GM12878 (cell line): ENCODE results near the gene CETN3. TPM values are rescaled to one million over a fixed set of nuclear protein-coding genes. Genes with fewer than 3 reads are reported as not detected.

Experiments used
- ATAC-seq: fragments of 200-7000 bp; cut with Tn5 transposase; 3 replicates; pipeline ENCODE4 v1.9.1; 2020; ENCODE audit warnings: mild to moderate bottlenecking, moderate library complexity
- BruUV-seq: library from RNA; stranded (reverse); fragments of 400-500 nt; replicated peaks from 2 replicates; lab custom pipeline; 2021; lab: Mats Ljungman, UMichigan
- CTCF ChIA-PET: fragments of 300-600 bp; sonication (Branson Sonifier 250); formaldehyde crosslinking; extraction: SDS; loops from one replicate; lab custom pipeline; 2021; ENCODE audit warnings: inconsistent platforms; lab: Yijun Ruan, JAX
- POLR2A ChIA-PET: fragments of 350-600 bp; formaldehyde crosslinking; extraction: SDS; loops from one replicate; lab custom pipeline; 2021; ENCODE audit warnings: inconsistent platforms; lab: Charles Lee
- RAD21 ChIA-PET: fragments of 300-600 bp; sonication (Branson Sonifier 250); formaldehyde crosslinking; loops from one replicate; lab custom pipeline; 2023; ENCODE audit warnings: antibody characterized with exemption; ENCODE audit not compliant: unreplicated experiment; lab: Charles Lee
- SMC1A ChIA-PET: fragments of 300-600 bp; sonication (Branson Sonifier 250); formaldehyde crosslinking; loops from one replicate; lab custom pipeline; 2023; ENCODE audit not compliant: unreplicated experiment, uncharacterized antibody; lab: Charles Lee
- DNase-seq: peaks from one replicate; pipeline ENCODE4 v3.0.0-alpha.2; 2011; ENCODE audit warnings: low read depth, low spot score
- FAIRE-seq: peaks from 3 replicates; lab custom pipeline; 2011; peaks lifted over from hg19 to GRCh38; lab: Jason Lieb, UNC
- H2AFZ ChIP-seq: 2 replicates; pipeline ENCODE4 v1.6.0; 2011; ENCODE audit warnings: low read depth, low read length, control low read depth; ENCODE audit not compliant: control insufficient read depth
- H3K27ac ChIP-seq: 2 replicates; pipeline ENCODE4 v1.5.1; 2011; ENCODE audit warnings: control low read depth; ENCODE audit not compliant: control insufficient read depth, insufficient read depth
- H3K27me3 ChIP-seq, 2 experiments: replicated peaks in 1 of 2; 2 replicates each; pipeline versions ENCODE4 v1.6.0 to v1.6.1; 2011; ENCODE audit warnings: low read length in 1 of 2; ENCODE audit not compliant: control insufficient read depth in 2 of 2, insufficient read depth in 2 of 2
- H3K36me3 ChIP-seq, 2 experiments: 2 replicates each; pipeline ENCODE4 v1.5.1; 2011; ENCODE audit warnings: low read length in 1 of 2; ENCODE audit not compliant: control insufficient read depth in 2 of 2, insufficient read depth in 2 of 2
- H3K4me1 ChIP-seq: 2 replicates; pipeline ENCODE4 v1.6.1; 2011; ENCODE audit warnings: mild to moderate bottlenecking, low read length, moderate library complexity, mixed read lengths; ENCODE audit not compliant: control insufficient read depth, insufficient read depth
- H3K4me2 ChIP-seq: 2 replicates; pipeline ENCODE4 v1.6.0; 2011; ENCODE audit warnings: control low read depth; ENCODE audit not compliant: control insufficient read depth, insufficient read depth
- H3K4me3 ChIP-seq: fragments of 200-600 bp; sonication (generic); 2 replicates; pipeline ENCODE4 v1.5.1; 2016
- H3K79me2 ChIP-seq: 2 replicates; pipeline ENCODE4 v1.6.0; 2011; ENCODE audit warnings: low read length; ENCODE audit not compliant: control insufficient read depth, insufficient read depth
- H3K9ac ChIP-seq: 2 replicates; pipeline ENCODE4 v1.8.0; 2011; ENCODE audit warnings: low read length, control low read depth, mixed read lengths; ENCODE audit not compliant: control insufficient read depth, insufficient read depth
- H3K9me3 ChIP-seq: replicated peaks from 3 replicates; pipeline ENCODE4 v1.5.1; 2011; ENCODE audit warnings: mild to moderate bottlenecking, low read length; ENCODE audit not compliant: control insufficient read depth, insufficient read depth
- H4K20me1 ChIP-seq: 2 replicates; pipeline ENCODE4 v1.6.0; 2011; ENCODE audit not compliant: control insufficient read depth, insufficient read depth
- ELK1 ChIP-seq: IDR thresholded peaks from 2 replicates; pipeline ENCODE4 v1.6.1; 2012; ENCODE audit warnings: low read depth, low read length, improper control_type of control experiment
- JUNB ChIP-seq: IDR thresholded peaks from 2 replicates; pipeline ENCODE4 v1.6.1; 2016; ENCODE audit warnings: antibody characterized with exemption, mild to moderate bottlenecking
- MXI1 ChIP-seq: fragments of 150-350 bp; IDR thresholded peaks from 2 replicates; pipeline ENCODE4 v1.6.1; 2011; ENCODE audit warnings: low read depth, mild to moderate bottlenecking, inconsistent platforms, low read length, improper control_type of control experiment
- YY1 ChIP-seq: IDR thresholded peaks from 2 replicates; pipeline ENCODE4 v1.6.1; 2011; ENCODE audit warnings: low read depth, mild to moderate bottlenecking, low read length
- WGBS: methylation state at CpG from one replicate; pipeline ENCODE4 v1.1.6; 2016; ENCODE audit warnings: low lambda C conversion rate; ENCODE audit not compliant: insufficient replicate concordance, insufficient coverage; ENCODE audit errors: missing lambda C conversion rate; 5-methylcytosine and 5-hydroxymethylcytosine counted together
- in situ Hi-C: fragments of 300-500 bp; cut with MboI; formaldehyde crosslinking; loops from 9 replicates; pipeline ENCODE4 v1.14.3; 2018; ENCODE audit warnings: mixed read lengths
- intact Hi-C: fragments of 100-400 bp; cut with micrococcal nuclease; formaldehyde crosslinking; loops from one replicate; pipeline ENCODE4 v1.14.2; 2022; ENCODE audit not compliant: unreplicated experiment
- polyA plus RNA-seq, 11 experiments: library from polyadenylated mRNA; depleted of rRNA in 4 of 11; unstranded in 6 of 11; stranded (reverse) in 5 of 11; fragments of >200 nt; fragmentation: Nextera tagmentation in 4 of 11; fragmentation: Illumina TruSeq in 1 of 11; extraction: Ambion mirVana in 4 of 11; extraction: Trizol in 1 of 11; gene quantifications; 1 replicate in 1 of 11; 2 replicates in 10 of 11; pipeline versions ENCODE4 v1.2.1 to v1.2.3, GENCODE V29; 2011 to 2016; ENCODE audit warnings: inconsistent platforms in 2 of 11, missing spikeins in 2 of 11, low read depth in 1 of 11
- total RNA-seq, 4 experiments: library from RNA; depleted of rRNA in 3 of 4; stranded (reverse); fragments of >200 nt in 3 of 4; fragmentation: Illumina TruSeq in 1 of 4; extraction: Trizol in 1 of 4; gene quantifications; 2 replicates each; pipeline versions ENCODE4 v1.2.1 to v1.2.3, GENCODE V29; 2013 to 2021

The CETN3 gene
- total and polyA plus RNA-seq, 10 of the 15 experiments (the other 5 are each of a cell fraction or from before 2014, with no cell fraction given) = 16.8 to 59.1 (median 51.8) TPM

DNA sequence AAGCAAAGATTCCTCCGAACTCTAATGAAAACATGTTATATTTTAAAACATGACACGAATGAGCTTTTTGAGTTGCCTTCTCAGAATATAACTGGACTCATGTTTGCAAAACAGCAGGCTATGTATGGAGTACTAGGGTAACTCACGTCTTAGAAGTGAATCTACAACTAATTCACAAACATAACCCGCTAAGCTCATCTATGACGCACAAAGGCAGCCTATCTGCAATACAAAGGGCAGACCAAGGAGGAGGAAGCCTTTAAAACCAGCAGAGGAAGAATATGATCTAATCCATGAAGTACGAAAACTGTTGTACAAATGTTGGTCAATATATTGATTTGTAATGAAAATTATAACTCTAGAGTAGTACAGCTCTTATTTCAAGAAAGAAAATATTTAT is 67.0 kb downstream of the CETN3 start:
- BruUV-seq = no TSS peak
- TF ChIP-seq ELK1 (no peak), JUNB (no peak), YY1 (no peak), MXI1 (no peak)
- no peak overlapping the region for H3K9ac ChIP-seq
- H3K4me2 ChIP-seq = no peak overlapping the region
- intact Hi-C loops = no loop called here
- ChIA-PET POLR2A (interaction anchor here (1.6 kb wide), 1 partner anchor 67 kb away, joined by 3 read pairs; the partner anchor contains the start of gene CETN3), CTCF (interaction anchor here (1.2 to 1.4 kb wide), 2 partner anchors 40 to 41 kb away, joined by 3 read pairs; no protein-coding TSS in a partner anchor), RAD21 (no interaction called here), SMC1A (interaction anchor here (1.2 kb wide), 1 partner anchor 33 kb away, joined by 4 read pairs; no protein-coding TSS in a partner anchor)
- FAIRE-seq = no peak
- no peak for DNase-seq
- no peak overlapping the region for H3K4me3 ChIP-seq
- in situ Hi-C loops = no loop called here
- H3K79me2 ChIP-seq = no peaks in the 10 kb centered on the region
- no peak overlapping the region for H3K27ac ChIP-seq
- H3K4me1 ChIP-seq = 0 out of 2 replicates have a peak, but pooled peaks cover 4% of the 10 kb centered on the region
- H4K20me1 ChIP-seq = no peaks in the 10 kb centered on the region
- no peak for ATAC-seq
- H2AFZ ChIP-seq = no peak overlapping the region
- 55% methylated on average over 6 of the region's 6 CpGs for WGBS
- no peaks in the 10 kb centered on the region for H3K27me3 ChIP-seq
- no peaks in the 10 kb centered on the region for H3K36me3 ChIP-seq
- H3K9me3 ChIP-seq = peaks cover 1% of the 10 kb centered on the region; the same call in 2 of the 3 replicates

Other genes with a start within 250 kb of the CETN3 start
- 6.9 and 7.4 TPM in 2 replicates for gene MBLAC2, start 65.0 kb upstream of the CETN3 start, total RNA-seq (2014; rRNA removed)
- gene MBLAC2, start 65.0 kb upstream of the CETN3 start, total RNA-seq (2014; rRNA removed; fragmentation: Illumina TruSeq; extraction: Trizol) = 7.4 and 7.6 TPM in 2 replicates
- gene MBLAC2, start 65.0 kb upstream of the CETN3 start, total RNA-seq (2021) = 7.3 and 7.8 TPM in 2 replicates
- gene MBLAC2, start 65.0 kb upstream of the CETN3 start, polyA plus RNA-seq (2011; rRNA removed) = 6.1 and 8.3 TPM in 2 replicates
- 7.4 and 9.0 TPM in 2 replicates for gene MBLAC2, start 65.0 kb upstream of the CETN3 start, polyA plus RNA-seq (2014; fragmentation: Illumina TruSeq; extraction: Trizol)
- 1 to 10 TPM; 2.0 to 2.8 TPM for gene MBLAC2, start 65.0 kb upstream of the CETN3 start, polyA plus RNA-seq (2014; fragmentation: Nextera tagmentation; extraction: Ambion mirVana)
- gene MBLAC2, start 65.0 kb upstream of the CETN3 start, polyA plus RNA-seq (2014; rRNA removed) = 6.4 and 7.5 TPM in 2 replicates
- gene MBLAC2, start 65.0 kb upstream of the CETN3 start, polyA plus RNA-seq (2016; fragmentation: Nextera tagmentation; extraction: Ambion mirVana) = 10 to 100 TPM in 1 of 2 experiments, 1 to 10 TPM in 1; 9.5 to 10.5 TPM
- gene POLR3G, start 65.1 kb upstream of the CETN3 start, total RNA-seq (2014; rRNA removed) = 15.2 and 22.1 TPM in 2 replicates
- gene POLR3G, start 65.1 kb upstream of the CETN3 start, total RNA-seq (2014; rRNA removed; fragmentation: Illumina TruSeq; extraction: Trizol) = 23.4 and 25.5 TPM in 2 replicates
- gene POLR3G, start 65.1 kb upstream of the CETN3 start, total RNA-seq (2021) = 18.3 and 18.4 TPM in 2 replicates
- gene POLR3G, start 65.1 kb upstream of the CETN3 start, polyA plus RNA-seq (2011; rRNA removed) = 16.7 and 27.0 TPM in 2 replicates
- 29.5 and 35.1 TPM in 2 replicates for gene POLR3G, start 65.1 kb upstream of the CETN3 start, polyA plus RNA-seq (2014; fragmentation: Illumina TruSeq; extraction: Trizol)
- gene POLR3G, start 65.1 kb upstream of the CETN3 start, polyA plus RNA-seq (2014; fragmentation: Nextera tagmentation; extraction: Ambion mirVana) = 10 to 100 TPM; 42.1 to 50.9 TPM
- 18.8 and 22.4 TPM in 2 replicates for gene POLR3G, start 65.1 kb upstream of the CETN3 start, polyA plus RNA-seq (2014; rRNA removed)
- 10 to 100 TPM; 32.0 to 33.1 TPM for gene POLR3G, start 65.1 kb upstream of the CETN3 start, polyA plus RNA-seq (2016; fragmentation: Nextera tagmentation; extraction: Ambion mirVana)
- gene LYSMD3, start 119.8 kb upstream of the CETN3 start, total RNA-seq (2014; rRNA removed) = 7.2 and 9.5 TPM in 2 replicates
- gene LYSMD3, start 119.8 kb upstream of the CETN3 start, total RNA-seq (2014; rRNA removed; fragmentation: Illumina TruSeq; extraction: Trizol) = 11.7 and 13.1 TPM in 2 replicates
- gene LYSMD3, start 119.8 kb upstream of the CETN3 start, total RNA-seq (2021) = 12.0 and 13.5 TPM in 2 replicates
- gene LYSMD3, start 119.8 kb upstream of the CETN3 start, polyA plus RNA-seq (2011; rRNA removed) = 15.3 and 28.3 TPM in 2 replicates
- gene LYSMD3, start 119.8 kb upstream of the CETN3 start, polyA plus RNA-seq (2014; fragmentation: Illumina TruSeq; extraction: Trizol) = 12.0 and 21.9 TPM in 2 replicates
- 1 to 10 TPM; 3.9 to 6.0 TPM for gene LYSMD3, start 119.8 kb upstream of the CETN3 start, polyA plus RNA-seq (2014; fragmentation: Nextera tagmentation; extraction: Ambion mirVana)
- gene LYSMD3, start 119.8 kb upstream of the CETN3 start, polyA plus RNA-seq (2014; rRNA removed) = 5.8 and 6.9 TPM in 2 replicates
- 10 to 100 TPM; 17.1 to 22.5 TPM for gene LYSMD3, start 119.8 kb upstream of the CETN3 start, polyA plus RNA-seq (2016; fragmentation: Nextera tagmentation; extraction: Ambion mirVana)
- 0.11 and 0.49 TPM in 2 replicates for gene ADGRV1, start 149.0 kb upstream of the CETN3 start, total RNA-seq (2014; rRNA removed)
- gene ADGRV1, start 149.0 kb upstream of the CETN3 start, total RNA-seq (2014; rRNA removed; fragmentation: Illumina TruSeq; extraction: Trizol) = 0.22 and 0.32 TPM in 2 replicates
- gene ADGRV1, start 149.0 kb upstream of the CETN3 start, total RNA-seq (2021) = 0.66 and 0.72 TPM in 2 replicates
- 8.1 and 10.2 TPM in 2 replicates for gene ADGRV1, start 149.0 kb upstream of the CETN3 start, polyA plus RNA-seq (2011; rRNA removed)
- 0.04 and 0.05 TPM in 2 replicates for gene ADGRV1, start 149.0 kb upstream of the CETN3 start, polyA plus RNA-seq (2014; fragmentation: Illumina TruSeq; extraction: Trizol)
- under 1 TPM in 1 of 2 experiments, not detected in 1; 0.05 TPM for gene ADGRV1, start 149.0 kb upstream of the CETN3 start, polyA plus RNA-seq (2014; fragmentation: Nextera tagmentation; extraction: Ambion mirVana)
- 0.08 and 0.27 TPM in 2 replicates for gene ADGRV1, start 149.0 kb upstream of the CETN3 start, polyA plus RNA-seq (2014; rRNA removed)
- gene ADGRV1, start 149.0 kb upstream of the CETN3 start, polyA plus RNA-seq (2016; fragmentation: Nextera tagmentation; extraction: Ambion mirVana) = under 1 TPM; 0.16 to 0.32 TPM